HepG2 (cell line): Measurements from ENCODE around the gene ABTB2. TPM values are rescaled to one million over a fixed set of nuclear protein-coding genes. Genes with fewer than 3 reads are reported as not detected.

Source experiments
- FIP1L1 ChIP-seq: fragments of 200-400 bp; formaldehyde crosslinking; IDR thresholded peaks from 2 replicates; pipeline ENCODE4 v1.6.1; 2018; ENCODE audit warnings: low read depth, mild to moderate bottlenecking, low read length, moderate library complexity, borderline replicate concordance; ENCODE audit not compliant: insufficient read depth
- SOX5 ChIP-seq: IDR thresholded peaks from 2 replicates; pipeline ENCODE4 v1.6.1; 2016; ENCODE audit warnings: borderline replicate concordance
- polyA plus RNA-seq, 8 experiments: library from polyadenylated mRNA; depleted of rRNA in 3 of 8; stranded (reverse) in 7 of 8; unstranded in 1 of 8; fragments of >200 nt; fragmentation: Illumina TruSeq in 4 of 8; extraction: Trizol in 4 of 8; gene quantifications; 2 replicates each; pipeline versions ENCODE4 v1.2.1 to v1.2.3, GENCODE V29; 2011 to 2016; ENCODE audit warnings: low read depth in 4 of 8, missing spikeins in 1 of 8, mixed read lengths in 1 of 8; ENCODE audit not compliant: insufficient read depth in 1 of 8
- total RNA-seq, 5 experiments: library from RNA; depleted of rRNA; stranded (reverse); fragments of >200 nt; fragmentation: Illumina TruSeq; extraction: Trizol; gene quantifications; 2 replicates each; pipeline ENCODE4 v1.2.3, GENCODE V29; 2016; ENCODE audit warnings: low read depth in 1 of 5
- TF ChIP-seq, protein P1 (sequence below), 2 experiments: sonication (generic) in 1 of 2; formaldehyde crosslinking in 1 of 2; IDR thresholded peaks; 2 replicates each; pipeline versions ENCODE4 v1.4.0 to v1.6.1; 2016 to 2020; ENCODE audit warnings: borderline replicate concordance in 1 of 2, low read depth in 1 of 2, mild to moderate bottlenecking in 1 of 2, missing genetic modification reagents in 1 of 2
- TF ChIP-seq, protein P2 (sequence below): sonication (generic); formaldehyde crosslinking; IDR thresholded peaks from 2 replicates; pipeline ENCODE4 v1.4.0; 2020; ENCODE audit warnings: missing genetic modification reagents

Gene ABTB2
- total and polyA plus RNA-seq, 2 of the 13 experiments (the other 11 are each of a cell fraction or from before 2014, with no cell fraction given), result 5.1 to 15.4 TPM

DNA sequence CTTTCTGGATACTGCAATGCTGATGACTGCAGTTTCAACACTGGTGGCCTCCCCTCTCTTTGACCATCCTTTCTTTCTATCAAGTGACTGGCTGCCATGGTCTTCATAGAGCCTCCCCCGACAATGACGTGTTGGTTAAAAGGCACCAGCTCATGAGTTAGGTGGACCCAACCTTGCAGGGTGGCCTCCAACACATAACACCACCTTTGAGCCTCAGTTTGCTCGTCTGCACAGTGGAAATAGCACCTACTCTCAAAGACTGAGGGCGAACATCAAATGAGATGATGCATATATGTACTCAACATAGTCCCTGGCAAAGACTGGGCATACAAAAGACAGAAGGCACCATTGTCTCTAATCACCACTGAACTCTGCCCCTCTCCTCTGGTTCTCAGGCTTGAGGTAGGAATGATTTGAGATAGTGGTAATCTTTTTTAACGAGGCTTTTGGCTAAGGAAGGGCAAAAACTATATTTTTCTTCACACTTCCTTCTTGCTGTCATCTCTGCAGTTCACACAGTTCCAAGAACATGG lies 133.3 kb downstream of the ABTB2 start (continued):
- TF ChIP-seq, protein P1, sequence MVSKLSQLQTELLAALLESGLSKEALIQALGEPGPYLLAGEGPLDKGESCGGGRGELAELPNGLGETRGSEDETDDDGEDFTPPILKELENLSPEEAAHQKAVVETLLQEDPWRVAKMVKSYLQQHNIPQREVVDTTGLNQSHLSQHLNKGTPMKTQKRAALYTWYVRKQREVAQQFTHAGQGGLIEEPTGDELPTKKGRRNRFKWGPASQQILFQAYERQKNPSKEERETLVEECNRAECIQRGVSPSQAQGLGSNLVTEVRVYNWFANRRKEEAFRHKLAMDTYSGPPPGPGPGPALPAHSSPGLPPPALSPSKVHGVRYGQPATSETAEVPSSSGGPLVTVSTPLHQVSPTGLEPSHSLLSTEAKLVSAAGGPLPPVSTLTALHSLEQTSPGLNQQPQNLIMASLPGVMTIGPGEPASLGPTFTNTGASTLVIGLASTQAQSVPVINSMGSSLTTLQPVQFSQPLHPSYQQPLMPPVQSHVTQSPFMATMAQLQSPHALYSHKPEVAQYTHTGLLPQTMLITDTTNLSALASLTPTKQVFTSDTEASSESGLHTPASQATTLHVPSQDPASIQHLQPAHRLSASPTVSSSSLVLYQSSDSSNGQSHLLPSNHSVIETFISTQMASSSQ (IDR thresholded peaks at IDR 0.05; ENCODE audit: low read depth), result no peak
- TF ChIP-seq, protein P1 (CRISPR knock-in tag; IDR thresholded peaks at IDR 0.05; ENCODE audit: borderline replicate concordance), result peak; percentile 27; the same call in 1 of the 2 replicates
- TF ChIP-seq, protein P2, sequence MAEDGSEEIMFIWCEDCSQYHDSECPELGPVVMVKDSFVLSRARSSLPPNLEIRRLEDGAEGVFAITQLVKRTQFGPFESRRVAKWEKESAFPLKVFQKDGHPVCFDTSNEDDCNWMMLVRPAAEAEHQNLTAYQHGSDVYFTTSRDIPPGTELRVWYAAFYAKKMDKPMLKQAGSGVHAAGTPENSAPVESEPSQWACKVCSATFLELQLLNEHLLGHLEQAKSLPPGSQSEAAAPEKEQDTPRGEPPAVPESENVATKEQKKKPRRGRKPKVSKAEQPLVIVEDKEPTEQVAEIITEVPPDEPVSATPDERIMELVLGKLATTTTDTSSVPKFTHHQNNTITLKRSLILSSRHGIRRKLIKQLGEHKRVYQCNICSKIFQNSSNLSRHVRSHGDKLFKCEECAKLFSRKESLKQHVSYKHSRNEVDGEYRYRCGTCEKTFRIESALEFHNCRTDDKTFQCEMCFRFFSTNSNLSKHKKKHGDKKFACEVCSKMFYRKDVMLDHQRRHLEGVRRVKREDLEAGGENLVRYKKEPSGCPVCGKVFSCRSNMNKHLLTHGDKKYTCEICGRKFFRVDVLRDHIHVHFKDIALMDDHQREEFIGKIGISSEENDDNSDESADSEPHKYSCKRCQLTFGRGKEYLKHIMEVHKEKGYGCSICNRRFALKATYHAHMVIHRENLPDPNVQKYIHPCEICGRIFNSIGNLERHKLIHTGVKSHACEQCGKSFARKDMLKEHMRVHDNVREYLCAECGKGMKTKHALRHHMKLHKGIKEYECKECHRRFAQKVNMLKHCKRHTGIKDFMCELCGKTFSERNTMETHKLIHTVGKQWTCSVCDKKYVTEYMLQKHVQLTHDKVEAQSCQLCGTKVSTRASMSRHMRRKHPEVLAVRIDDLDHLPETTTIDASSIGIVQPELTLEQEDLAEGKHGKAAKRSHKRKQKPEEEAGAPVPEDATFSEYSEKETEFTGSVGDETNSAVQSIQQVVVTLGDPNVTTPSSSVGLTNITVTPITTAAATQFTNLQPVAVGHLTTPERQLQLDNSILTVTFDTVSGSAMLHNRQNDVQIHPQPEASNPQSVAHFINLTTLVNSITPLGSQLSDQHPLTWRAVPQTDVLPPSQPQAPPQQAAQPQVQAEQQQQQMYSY (CRISPR knock-in tag), result no peak
- TF ChIP-seq SOX5 (CRISPR knock-in tag), result peak; percentile 20; the same call in 1 of the 2 replicates
- no peak for TF ChIP-seq FIP1L1
